ENCODE measurements around the gene ZNF330. TPM values are rescaled to one million over a fixed set of nuclear protein-coding genes. Genes with fewer than 3 reads are reported as not detected.

The ZNF330 gene
- total RNA-seq, 4 donors from 2014 or later = 13.4 to 23.0 (median 19.4) TPM

- WGBS, 2 donors = 77 to 88% methylated on average over 5 of the region's 5 CpGs
- intact Hi-C loops (cut with DNase I; ENCODE audit: low total_unique reads) = no loop called here
- no peak overlapping the region for H3K4me3 ChIP-seq (ENCODE audit: low read depth, poor library complexity, severe bottlenecking)
- TF ChIP-seq POLR2A (IDR thresholded peaks at IDR 0.05) = no peak
- no peak for TF ChIP-seq CTCF (IDR thresholded peaks at IDR 0.05)
- no peak for DNase-seq (ENCODE audit: low spot score in 2 of 2)
Observed at GRCh38 chr4:141229408-141230101, 8.9 kb downstream of the ZNF330 start.

- WGBS, 2 donors = 87 to 90% methylated on average over 3 of the region's 3 CpGs
- H3K4me3 ChIP-seq (ENCODE audit: low read depth, poor library complexity, severe bottlenecking) = no peak overlapping the region
- intact Hi-C loops (cut with DNase I; ENCODE audit: low total_unique reads) = no loop called here
- no peak for TF ChIP-seq POLR2A (IDR thresholded peaks at IDR 0.05)
- TF ChIP-seq CTCF (IDR thresholded peaks at IDR 0.05) = no peak
- DNase-seq (ENCODE audit: low spot score in 2 of 2) = no peak
Observed at GRCh38 chr4:141233673-141234072, 13.0 kb downstream of the ZNF330 start.

- intact Hi-C loops (cut with DNase I; ENCODE audit: low total_unique reads) = no loop called here
- WGBS, 2 donors = 60 to 68% methylated on average over 3 of the region's 3 CpGs
Observed at GRCh38 chr4:141238186-141238585, 17.5 kb downstream of the ZNF330 start.

GRCh38 chr4:141240259-141240658 lies 19.6 kb downstream of the ZNF330 start:
- no peak overlapping the region for H3K4me3 ChIP-seq (ENCODE audit: low read depth, poor library complexity, severe bottlenecking)
- intact Hi-C loops (cut with DNase I; ENCODE audit: low total_unique reads) = no loop called here
- TF ChIP-seq CTCF (IDR thresholded peaks at IDR 0.05) (no peak), POLR2A (IDR thresholded peaks at IDR 0.05) (no peak)
- no peak for DNase-seq (ENCODE audit: low spot score in 2 of 2)
- WGBS, 2 donors = 72 to 78% methylated on average over 3 of the region's 3 CpGs

More at GRCh38 chr4:141238186-141238585, 17.5 kb downstream of the ZNF330 start:
- TF ChIP-seq POLR2A (IDR thresholded peaks at IDR 0.05) (no peak), CTCF (IDR thresholded peaks at IDR 0.05) (no peak)
- H3K4me3 ChIP-seq (ENCODE audit: low read depth, poor library complexity, severe bottlenecking) = no peak overlapping the region
- DNase-seq (ENCODE audit: low spot score in 2 of 2) = no peak

GRCh38 chr4:141240671-141241070 lies 20.0 kb downstream of the ZNF330 start:
- TF ChIP-seq CTCF (IDR thresholded peaks at IDR 0.05) (no peak), POLR2A (IDR thresholded peaks at IDR 0.05) (no peak)
- no peak for DNase-seq (ENCODE audit: low spot score in 2 of 2)
- WGBS, 2 donors = 70 to 73% methylated on average over 2 of the region's 2 CpGs
- no peak overlapping the region for H3K4me3 ChIP-seq (ENCODE audit: low read depth, poor library complexity, severe bottlenecking)
- intact Hi-C loops (cut with DNase I; ENCODE audit: low total_unique reads) = no loop called here

GRCh38 chr4:141241986-141242385 lies 21.3 kb downstream of the ZNF330 start:
- intact Hi-C loops (cut with DNase I; ENCODE audit: low total_unique reads) = no loop called here
- no peak for DNase-seq (ENCODE audit: low spot score in 2 of 2)
- WGBS, 2 donors = 43 to 47% methylated on average over 1 of the region's 1 CpG
- no peak for TF ChIP-seq POLR2A (IDR thresholded peaks at IDR 0.05)
- no peak for TF ChIP-seq CTCF (IDR thresholded peaks at IDR 0.05)
- no peak overlapping the region for H3K4me3 ChIP-seq (ENCODE audit: low read depth, poor library complexity, severe bottlenecking)
